Suppressor macrophage (primary cell): ENCODE data around the gene CENPX.

Source experiments
- DNase-seq, 4 experiments: peaks; one replicate each; pipeline ENCODE4 v3.0.0-alpha.2; 2020 to 2022
- total RNA-seq, 17 experiments: gene quantifications; one replicate each; lab custom pipeline; 2026; ENCODE audit warnings: mixed read lengths in 6 of 17, inconsistent platforms in 3 of 17; lab: John Stamatoyannopoulos, UW

Gene CENPX
- 7.9 to 32.7 (median 12.4) reads per million in 17 experiments for total RNA-seq

DNA sequence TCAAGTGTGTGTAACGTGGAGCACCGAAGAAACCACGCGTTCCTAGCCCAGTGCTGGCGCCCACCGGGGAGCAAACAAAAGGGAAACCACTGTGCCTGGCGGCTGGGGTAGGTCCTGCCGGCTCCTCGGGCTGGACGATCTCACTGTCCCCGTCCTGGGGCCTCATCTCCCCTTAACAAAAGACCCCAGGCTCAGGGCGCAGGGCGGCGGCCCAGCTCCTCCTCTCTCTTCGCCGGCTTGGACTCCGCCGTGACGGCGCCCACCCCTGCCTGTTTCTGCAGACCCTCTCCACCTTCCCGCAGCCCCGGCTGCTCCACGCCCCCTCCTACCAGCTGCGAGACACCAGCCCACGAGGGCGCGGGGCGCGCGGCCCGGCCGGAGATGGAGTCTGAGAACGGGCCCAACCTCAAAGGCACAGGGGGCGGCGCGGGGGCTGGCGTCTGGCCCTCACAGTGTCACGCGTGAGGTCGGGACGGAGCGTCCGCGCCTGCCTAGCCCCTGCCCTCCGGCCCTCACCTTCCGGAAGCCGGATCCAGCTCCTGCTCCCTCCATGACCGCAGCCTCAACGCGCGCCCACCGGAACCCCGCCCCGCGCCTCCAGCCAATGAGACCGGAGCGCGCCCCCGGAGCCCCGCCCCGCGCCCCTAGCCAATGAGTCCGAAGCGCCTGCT is at the start of gene CENPX:
TSS of gene CENPX (minus strand) at position 569 of the 671 bp plus-strand sequence. CDS start at position 552, 17 bp downstream.
- DNase-seq: no peak

DNA sequence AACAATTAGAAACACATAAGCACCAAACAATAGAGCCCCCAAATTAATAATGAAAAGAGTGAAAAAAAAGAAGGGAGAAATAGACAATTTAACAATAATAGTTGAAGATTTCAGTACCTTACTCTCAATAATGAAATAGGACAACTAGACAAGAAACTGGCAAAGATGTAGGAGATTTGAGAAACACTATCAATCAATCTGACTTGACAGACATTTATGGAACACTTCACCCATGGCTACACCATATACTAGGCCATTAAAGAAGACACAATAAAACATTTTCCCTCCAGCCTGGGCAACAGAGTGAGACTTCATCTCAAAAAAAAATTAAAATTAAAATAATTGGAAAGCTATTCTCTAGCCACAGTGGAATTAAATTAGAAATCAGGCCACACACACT is 47.9 kb upstream of the CENPX start:
- DNase-seq: no peak

DNA sequence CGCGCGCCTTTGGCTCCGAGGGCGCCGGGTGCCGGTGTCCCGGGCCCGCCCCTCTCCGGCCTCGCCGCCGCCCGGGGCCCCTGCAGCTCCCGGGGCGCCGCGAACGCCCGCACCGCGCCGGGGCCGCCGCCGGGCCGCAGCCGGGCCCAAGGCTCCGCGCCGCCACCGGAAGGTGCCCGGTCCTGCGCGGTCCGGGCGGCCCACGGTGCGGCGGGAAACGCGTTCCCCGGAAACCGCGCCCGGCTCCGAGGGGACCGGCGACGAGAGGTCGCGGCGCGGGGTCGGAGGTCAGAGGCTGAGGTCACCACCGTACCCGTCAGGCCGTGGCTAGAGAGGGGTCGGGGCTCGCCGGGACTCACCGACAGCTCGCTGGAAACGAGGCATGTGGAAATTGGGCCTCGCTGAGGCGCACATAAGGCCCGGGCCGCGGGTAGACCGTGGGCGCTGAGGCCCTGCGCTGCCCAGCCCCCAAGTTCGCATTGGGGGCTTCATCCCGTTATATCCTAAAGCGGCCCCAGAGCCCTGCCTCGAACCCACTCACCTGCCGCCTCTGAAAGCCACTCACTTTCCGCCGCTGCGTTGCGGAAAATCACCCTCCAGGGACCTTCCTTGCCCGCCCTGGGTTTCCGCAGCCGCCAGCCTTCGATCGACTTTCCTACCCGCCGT is 43.1 kb upstream of the CENPX start, which contains the start of gene DUS1L:
TSS of gene DUS1L (minus strand) at position 167 of the 666 bp plus-strand sequence. CDS start 745 bp downstream, outside the sequence.
- DNase-seq: peak; percentile 77 to 93 (median 88)

DNA sequence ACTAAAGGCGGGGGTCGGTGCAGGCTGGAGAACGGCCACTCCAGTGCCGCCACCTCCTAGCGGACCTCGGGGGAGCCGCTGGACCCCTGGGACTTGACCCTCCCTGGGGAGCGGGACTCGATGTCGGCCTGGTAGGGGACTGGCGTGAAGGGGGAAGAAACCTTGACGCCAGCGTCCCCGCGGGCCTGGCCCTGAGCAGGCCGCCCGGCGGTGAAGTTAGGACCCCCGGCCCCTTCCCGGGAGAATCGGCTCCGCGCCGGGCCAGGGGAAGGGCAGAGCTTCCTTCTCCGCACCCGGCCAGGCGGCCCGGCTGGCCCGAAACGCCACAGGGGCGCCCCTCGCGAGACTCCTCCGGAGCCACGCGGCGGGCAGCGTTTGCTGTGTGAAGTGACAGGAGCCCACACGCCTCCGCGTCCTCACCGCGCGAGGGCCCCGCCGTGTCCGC is 42.5 kb upstream of the CENPX start:
- peak; percentile 35 to 72 (median 56) for DNase-seq

DNA sequence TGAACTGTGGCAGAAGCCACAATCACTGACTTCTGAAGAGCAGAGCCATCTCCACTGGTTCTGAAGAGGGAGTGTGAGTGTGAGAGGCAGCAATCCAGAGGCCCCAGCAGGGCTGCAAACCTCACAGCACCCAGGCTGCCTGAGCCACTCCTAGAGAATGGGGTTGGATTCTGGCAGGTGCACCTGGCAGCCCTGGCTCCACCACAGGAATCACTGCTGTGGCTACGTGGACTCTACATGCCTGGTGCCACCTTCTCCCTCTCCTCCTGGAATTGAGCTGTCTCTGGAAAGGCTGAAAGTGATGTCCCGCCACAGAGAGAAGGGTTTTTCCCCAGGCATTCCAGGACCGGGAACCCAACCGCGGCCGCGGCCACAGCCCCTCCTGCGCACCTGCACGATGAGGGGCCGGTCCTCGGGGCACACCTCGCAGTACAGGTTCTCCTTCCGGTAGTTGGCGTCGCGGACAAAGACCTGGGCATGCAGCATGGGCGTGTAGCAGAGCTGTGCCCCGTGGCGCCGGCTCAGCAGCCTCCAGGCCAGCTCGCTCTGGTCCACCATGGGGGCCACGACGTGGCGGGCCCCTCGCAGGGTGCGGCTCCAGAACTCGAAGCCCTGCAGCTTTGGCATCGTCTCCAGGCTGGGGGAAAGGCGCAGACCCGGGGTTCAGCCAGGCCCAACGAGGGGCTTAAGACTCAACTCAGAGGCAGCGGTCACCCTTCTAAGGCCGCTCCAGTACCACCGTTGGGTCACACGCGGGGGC is 41.9 kb upstream of the CENPX start:
- no peak for DNase-seq

DNA sequence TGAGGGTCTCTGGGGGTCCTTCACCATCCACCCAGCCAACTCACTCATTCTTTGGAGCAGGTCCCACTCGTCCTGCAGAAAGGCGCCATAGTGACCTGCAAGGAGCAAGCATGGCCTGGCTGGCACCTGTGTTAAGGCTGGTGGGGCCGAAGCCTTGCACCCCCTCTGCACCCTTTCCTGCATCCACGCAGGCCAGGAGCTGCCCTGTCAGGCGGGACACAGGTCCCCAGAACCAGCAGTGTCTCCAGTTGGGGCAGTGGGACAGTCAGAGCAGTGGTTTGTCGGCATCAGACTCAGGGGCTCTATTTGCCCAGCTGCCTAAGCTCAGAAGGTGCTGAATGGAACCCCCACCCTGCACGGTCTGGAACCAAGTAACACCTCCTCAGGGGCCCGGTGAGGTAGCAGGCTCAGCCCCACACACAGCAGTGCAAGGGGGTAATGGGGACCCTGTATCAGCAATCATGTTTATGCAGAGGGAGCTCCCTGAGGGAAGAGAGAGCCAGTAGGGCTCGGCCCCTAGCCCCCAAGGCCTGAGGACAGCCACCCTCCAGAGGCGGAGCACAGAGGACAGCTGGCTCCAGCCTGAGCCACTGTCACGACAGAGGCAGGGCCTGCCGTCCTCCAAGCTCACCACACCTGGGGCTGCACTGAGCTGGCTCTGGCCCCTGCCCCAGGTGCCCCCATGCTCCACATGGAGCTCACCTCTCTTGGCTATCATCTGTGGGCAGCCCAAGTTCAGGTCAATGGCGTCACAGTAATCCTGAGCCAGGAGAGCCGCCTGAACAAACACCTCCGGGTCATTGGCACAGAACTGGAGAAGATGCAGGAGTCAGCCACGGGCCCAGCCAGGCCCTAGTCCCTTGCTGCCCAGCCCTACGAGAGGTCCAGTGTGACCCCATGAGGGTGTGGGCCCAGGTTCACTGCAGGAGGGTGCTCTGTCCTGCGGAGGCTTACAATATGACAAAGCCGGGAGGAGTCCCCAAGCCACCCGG is 41.0 kb upstream of the CENPX start:
- DNase-seq: no peak

DNA sequence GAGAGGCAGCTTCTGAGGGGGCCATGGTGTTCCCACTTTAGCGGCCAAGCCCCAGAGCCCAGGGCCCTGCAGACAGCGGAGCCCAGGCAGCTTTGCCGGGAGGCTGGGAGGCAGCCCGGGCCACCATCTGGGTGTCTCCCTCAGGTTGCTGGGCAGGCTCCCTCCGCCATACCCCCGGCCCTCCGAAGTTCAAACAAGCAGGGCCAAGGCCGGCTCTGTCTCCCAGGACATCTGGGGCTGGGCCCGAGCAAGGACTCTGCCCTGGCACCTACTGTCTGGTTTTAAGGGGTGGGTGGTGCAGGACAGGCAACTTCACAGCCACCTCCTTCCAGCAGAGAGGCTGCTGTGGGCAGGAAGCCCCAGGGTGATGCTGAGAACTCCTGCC is 40.3 kb upstream of the CENPX start:
- DNase-seq: no peak

DNA sequence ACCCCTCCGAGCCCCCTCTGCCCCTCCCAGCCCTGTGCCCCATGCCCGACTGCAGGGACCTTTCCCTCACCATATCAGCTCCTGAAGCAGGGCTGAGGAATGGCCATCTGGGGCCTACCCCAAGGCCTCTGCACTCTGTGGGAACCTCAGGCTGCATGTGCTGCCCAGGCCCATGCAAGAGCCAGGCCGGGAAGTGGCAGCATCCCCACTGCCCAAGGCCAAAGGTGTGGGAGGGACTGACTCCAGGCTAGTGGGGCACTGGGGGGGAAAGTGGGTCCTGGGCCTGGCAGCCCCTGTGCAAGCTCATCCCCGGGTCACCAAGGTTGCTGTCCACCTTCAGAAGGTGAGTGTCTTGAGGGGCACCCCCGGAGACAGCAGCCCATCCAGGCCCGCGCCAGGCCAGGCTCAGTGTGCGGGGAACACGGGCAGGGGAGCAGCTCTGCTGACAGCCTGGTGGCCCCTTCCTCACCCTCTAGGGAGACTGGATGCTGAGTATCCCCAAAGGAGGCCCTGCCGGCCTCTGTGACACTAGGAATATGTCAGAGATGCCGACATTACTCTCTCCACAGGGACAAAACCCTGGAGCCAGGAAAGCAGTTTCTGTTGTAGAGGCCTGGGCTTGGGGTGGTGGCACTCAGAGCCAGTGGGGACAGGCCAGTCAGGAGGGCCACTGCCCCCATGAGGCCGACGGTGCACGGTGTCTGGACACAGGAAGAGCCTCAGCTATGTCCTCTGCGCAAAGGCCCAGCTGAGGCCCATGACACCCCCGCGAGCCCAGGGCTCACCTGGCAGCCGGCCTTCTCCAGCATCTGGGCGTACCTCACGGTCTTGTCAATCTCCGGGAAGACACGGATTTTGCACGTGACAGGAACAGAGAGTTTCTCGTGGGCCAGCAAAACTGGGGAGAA is 39.7 kb upstream of the CENPX start:
- peak in 1 of 4 experiments; percentile 31 for DNase-seq

DNA sequence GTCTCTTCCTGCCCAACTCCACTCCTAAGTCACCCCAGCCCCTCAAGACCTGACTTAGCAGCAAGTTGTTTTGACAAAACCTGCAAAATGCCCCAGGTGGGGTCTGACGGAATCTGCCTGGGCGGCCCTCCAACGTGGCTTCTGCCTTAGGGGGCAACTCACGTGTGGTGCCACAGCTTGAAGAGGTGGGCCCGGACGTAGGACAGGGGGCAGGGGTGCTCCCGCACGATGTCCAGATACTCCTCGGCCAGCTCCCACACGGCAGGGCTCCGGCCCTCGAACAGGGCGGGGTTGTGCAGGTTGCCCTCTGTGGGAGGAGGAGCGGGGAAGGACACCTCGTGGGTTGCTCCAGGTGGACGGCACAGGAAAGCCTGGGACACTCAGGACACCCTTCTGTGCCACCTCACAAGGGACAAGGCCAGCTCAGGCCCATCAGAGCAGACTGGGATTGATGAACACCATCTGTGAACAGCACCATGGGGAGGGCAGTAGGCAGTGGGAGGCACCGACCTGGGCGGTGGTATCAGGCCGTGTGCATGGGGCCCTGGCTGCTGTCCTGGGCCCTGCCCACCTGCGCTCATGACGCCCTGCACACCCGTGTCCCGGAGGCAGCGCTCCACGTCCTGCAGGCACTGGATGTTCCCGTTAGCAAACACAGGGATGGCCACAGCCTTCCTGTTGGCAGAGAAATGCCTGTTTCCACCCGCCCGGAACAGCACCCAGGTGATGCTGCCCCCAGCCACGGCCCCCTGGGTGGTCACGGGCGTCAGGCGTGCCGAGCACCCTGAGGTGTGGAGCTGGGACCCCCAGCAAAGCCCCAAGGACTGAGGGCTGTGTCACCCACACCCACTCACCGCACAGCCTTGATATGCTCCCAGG is 38.6 kb upstream of the CENPX start:
- no peak for DNase-seq

DNA sequence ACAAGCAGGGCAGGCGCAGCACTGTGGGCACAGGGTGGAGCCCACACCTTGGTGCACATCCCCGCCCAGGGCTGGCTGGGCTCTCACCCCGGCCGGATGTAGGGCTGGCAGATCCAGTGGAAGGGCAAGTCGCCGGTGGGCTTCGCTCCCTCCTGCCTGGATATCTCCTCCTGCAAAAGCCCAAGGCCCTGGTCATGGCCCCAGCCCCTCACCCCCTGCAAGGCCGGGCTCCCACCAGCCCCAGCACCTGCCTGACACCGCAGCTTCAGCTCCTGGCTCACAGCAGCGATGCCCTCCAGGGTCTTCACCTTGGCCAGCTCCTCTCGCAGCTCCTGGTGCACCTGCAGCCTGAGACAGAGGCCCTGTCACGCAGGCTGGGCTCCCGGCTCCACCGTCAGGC is 37.9 kb upstream of the CENPX start:
- DNase-seq: no peak

DNA sequence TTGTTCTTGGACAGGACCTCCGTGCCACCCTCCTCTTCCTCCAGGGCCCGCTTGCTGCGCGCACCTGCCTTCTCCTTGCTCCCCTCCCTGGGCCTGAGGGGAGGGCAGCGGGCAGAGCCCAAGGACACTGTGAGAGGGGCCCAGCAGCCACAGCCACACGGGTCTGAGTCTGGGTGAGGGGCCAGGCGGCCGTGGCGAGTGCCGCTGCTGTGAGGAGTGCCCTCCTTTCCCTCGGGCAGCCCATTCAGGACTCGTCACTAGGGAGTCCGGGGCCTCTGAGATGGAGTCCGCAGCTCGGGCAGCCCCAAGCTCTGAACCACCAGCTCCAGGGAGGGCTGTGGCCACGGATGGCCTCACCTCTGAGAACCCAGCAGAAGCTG is 37.3 kb upstream of the CENPX start:
- DNase-seq: no peak

DNA sequence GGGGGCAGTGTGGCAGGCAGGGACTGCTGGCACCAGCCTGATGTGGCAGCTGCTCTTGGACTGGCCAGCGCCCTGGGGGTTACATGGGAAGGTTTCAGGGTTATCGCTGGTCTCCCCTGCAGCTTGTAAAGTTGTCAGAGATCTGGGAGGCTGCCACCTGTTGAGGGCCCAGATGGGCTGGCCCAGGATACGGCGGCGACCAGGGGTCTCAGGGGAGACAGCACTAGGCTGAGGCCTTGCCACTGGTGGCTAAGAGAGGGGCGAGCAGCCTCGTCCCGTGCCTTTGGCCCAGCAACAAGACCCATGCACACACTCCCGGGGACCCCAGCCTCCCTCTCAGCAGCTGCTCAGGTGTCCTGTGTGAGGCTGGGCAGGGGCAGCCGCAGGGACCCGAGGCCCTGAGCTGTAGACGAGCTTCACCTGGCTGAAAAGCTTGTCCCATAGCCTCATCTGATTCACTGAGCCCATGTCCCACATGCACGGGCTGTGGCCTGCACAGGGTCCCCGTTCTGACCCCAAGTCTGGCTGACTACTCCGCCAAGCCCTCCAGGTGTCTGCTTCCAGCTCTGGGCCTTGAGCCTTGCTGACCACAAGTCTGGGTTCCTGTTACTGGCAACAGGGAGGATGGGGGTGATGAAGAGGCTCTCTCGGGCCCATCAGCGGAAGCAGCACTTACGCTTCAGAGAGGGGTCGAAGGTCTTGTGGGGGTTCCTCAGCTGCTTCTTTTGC is 36.8 kb upstream of the CENPX start:
- no peak for DNase-seq

DNA sequence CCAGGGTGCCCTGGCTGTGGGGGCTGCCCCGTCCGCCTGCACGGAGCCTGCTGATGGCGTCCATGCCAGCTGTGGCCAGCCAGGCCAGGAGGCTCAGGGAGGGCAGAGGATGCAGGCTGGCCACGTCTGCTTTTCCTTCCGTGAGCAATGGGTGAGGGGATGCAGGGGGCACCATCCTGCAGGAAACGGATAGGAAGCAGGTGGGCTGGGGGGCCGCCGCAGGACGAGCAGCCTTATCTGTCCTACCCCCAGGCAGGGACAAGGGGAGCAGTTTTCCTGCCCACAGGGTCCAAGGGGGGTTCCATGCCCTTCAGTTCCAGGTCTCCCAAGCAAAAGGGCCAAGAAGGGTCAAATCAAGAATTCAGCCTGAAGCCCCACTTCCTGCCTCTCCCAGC is 36.2 kb upstream of the CENPX start:
- no peak for DNase-seq

DNA sequence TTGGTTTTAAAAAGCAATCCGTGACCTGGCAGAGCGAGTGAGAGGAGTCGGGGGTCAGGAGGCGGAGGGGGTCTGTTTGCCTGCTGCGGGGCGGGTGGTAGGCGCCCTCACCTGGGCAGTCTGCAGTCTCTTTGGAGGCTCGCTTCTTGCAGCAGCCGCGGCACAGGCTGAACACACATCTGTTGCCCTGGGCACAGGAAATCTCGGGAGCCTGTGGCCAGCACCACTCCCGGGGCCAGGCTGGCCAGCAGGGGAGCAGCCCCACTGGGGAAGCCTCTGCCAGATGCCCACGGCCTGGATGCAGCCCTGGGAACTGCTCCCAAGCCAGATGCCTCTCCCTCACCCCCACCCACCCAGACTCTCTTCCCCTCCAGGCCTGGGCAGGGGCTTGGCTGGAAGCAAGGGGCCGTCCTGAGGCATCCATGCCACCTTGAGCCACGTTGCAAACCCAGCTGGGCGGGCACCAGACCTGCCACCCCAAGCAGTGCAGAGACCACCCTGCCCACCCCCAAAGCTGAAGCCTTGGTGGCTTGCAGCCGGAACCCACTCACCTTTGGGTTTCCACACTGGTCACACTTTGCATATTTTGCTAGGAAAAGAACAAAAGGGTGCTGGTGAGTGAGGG is 35.7 kb upstream of the CENPX start:
- DNase-seq: no peak

DNA sequence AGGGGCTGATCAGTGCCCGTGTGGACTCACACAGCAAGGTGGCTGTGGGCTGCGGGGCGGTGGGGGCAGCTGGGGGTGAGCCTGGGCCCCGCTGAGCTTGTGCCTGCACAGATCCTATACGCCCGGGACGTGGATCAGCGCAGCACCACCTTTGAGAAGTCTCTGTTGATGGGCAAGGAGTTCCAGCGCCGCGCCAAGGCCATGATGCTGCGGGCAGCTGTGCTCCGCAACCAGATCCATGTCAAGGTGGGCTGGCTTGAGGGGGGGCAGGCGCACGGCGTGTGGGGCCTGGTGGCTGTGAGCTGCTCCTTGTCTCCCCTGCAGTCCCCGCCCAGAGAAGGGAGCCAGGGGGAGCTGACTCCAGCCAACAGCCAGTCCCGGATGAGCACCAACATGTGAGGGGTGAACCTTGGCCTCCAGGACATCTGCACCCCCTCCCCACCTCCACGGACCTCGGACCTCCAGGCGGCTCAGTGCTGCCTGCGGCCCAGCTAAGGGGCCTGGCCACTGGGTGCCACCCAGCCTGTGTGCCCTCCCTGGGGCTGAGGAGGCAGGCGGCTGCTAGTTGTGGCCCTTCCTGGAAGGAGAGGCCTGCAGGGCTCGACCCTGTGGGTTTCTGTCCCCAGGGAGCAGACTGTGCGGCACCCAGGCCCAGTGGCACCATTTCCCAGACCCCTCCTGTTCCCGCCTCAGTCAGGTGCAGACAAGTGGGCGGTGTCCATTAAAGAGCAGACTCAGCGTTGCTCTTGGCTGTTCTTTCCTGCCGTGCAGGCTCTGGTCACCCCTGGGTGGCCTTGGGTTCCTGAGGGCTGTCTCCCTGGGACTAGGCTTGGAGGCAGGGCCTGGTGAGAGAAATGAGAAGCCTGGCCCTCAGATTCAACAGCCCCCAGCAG is 34.3 kb upstream of the CENPX start:
- DNase-seq: no peak

DNA sequence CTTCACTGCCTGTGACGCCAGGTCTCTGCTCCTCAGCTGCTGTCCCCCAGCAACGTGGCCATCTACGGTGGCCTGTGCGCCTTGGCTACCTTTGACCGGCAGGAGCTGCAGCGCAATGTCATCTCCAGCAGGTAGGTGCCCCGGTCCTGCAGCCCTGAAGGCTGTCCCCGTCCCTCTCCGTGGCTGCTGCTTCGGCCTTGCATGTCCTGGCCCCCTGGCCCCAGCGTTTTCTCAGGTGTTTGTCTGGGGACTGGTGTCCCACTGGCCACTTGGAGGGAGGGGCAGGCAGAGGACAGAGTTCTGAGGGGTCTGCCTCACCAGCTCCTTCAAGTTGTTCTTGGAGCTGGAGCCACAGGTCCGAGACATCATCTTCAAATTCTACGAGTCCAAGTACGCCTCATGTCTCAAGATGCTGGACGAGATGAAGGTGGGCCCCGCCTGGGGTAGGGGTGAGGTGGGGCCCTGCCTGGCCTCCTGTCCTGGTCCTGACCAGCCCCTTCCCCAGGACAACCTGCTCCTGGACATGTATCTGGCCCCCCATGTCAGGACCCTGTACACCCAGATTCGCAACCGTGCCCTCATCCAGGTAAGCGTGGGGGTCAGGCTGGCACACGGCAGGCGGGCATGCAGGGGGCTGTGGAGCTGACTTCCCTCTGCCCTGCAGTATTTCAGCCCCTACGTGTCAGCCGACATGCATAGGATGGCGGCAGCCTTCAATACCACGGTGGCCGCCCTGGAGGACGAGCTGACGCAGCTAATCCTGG is 33.5 kb upstream of the CENPX start:
- DNase-seq: no peak
